A673 (cell line): Measurements from ENCODE around the gene GMNC.

ENCODE experiments used
- CTCF ChIP-seq: fragments of 300-800, 200-600 bp; sonication (generic); conservative IDR thresholded peaks from 2 replicates; pipeline ENCODE4 v1.5.1; 2017; ENCODE audit warnings: low read depth, mild to moderate bottlenecking, antibody characterized with exemption, low read length, moderate library complexity, mixed read lengths
- EZH2 ChIP-seq: fragments of 200-600 bp; sonication (generic); IDR thresholded peaks from 2 replicates; pipeline ENCODE4 v1.6.1; 2017; ENCODE audit warnings: borderline replicate concordance, low read depth, mild to moderate bottlenecking, mixed read lengths, antibody characterized with exemption, low read length; ENCODE audit not compliant: poor library complexity, severe bottlenecking

GRCh38 chr3:190849607-190850006 lies 12.9 kb downstream of the GMNC start:
- no peak for TF ChIP-seq CTCF
- TF ChIP-seq EZH2, result no peak
